Thyroid gland (tissue), 4 donors: Measurements from ENCODE around the gene ERFE. TPM values are rescaled to one million over a fixed set of nuclear protein-coding genes. Genes with fewer than 3 reads are reported as not detected.
A peak's percentile ranks its signal among the peaks of the same experiment; 100 is the strongest.

Source experiments
- DNase-seq, 2 donors: peaks; one replicate each; pipeline ENCODE4 v3.0.0-alpha.2; 2019
- H3K27ac ChIP-seq, 3 donors: fragments of 200-600 bp; sonication (generic); 1 replicate in 2 of 3; 2 replicates in 1 of 3; pipeline ENCODE4 v1.5.1; 2016 to 2019; ENCODE audit warnings: mild to moderate bottlenecking in 1 of 3, moderate library complexity in 1 of 3
- H3K27me3 ChIP-seq: fragments of 200-600 bp; sonication (generic); one replicate; pipeline ENCODE4 v1.5.1; 2019
- H3K36me3 ChIP-seq, 2 donors: fragments of 200-600 bp; sonication (generic); one replicate each; pipeline ENCODE4 v1.5.1; 2016 to 2019
- H3K4me1 ChIP-seq, 2 donors: fragments of 200-600 bp; sonication (generic); one replicate each; pipeline ENCODE4 v1.5.1; 2017 to 2019
- H3K4me3 ChIP-seq, 3 donors: fragments of 200-600 bp; sonication (generic); replicated peaks in 1 of 3; 1 replicate in 2 of 3; 2 replicates in 1 of 3; pipeline ENCODE4 v1.5.1; 2016; ENCODE audit warnings: mild to moderate bottlenecking in 1 of 3
- H3K9me3 ChIP-seq: fragments of 200-600 bp; sonication (generic); one replicate; pipeline ENCODE4 v1.5.1; 2017
- POLR2A ChIP-seq, 2 donors: fragments of 450-650 bp; IDR thresholded peaks; one replicate each; pipeline ENCODE4 v1.6.1; 2017; ENCODE audit warnings: antibody characterized with exemption in 2 of 2, mild to moderate bottlenecking in 2 of 2, moderate library complexity in 1 of 2
- WGBS, 2 donors: methylation state at CpG; one replicate each; pipeline ENCODE4 v1.1.5; 2017; 5-methylcytosine and 5-hydroxymethylcytosine counted together
- intact Hi-C: fragments of 100-400 bp; cut with DNase I; formaldehyde crosslinking; loops from one replicate; pipeline ENCODE4 v1.15.1; 2023
- total RNA-seq, 4 donors: library from RNA; depleted of rRNA; stranded (reverse); fragments of >200 nt; gene quantifications; one replicate each; pipeline ENCODE4 v1.2.3, GENCODE V29; 2016
- TF ChIP-seq, protein P1 (sequence below), 6 experiments: fragments of 200-600 bp in 3 of 6; fragments of 450-650 bp in 3 of 6; sonication (generic) in 3 of 6; IDR thresholded peaks; one replicate each; pipeline ENCODE4 v1.5.1; 2016 to 2019; ENCODE audit warnings: antibody characterized with exemption in 6 of 6, mild to moderate bottlenecking in 2 of 6, inconsistent platforms in 1 of 6, moderate library complexity in 1 of 6

Gene ERFE
- total RNA-seq, 4 donors from 2014 or later: 2.8 to 15.3 (median 5.8) TPM

DNA sequence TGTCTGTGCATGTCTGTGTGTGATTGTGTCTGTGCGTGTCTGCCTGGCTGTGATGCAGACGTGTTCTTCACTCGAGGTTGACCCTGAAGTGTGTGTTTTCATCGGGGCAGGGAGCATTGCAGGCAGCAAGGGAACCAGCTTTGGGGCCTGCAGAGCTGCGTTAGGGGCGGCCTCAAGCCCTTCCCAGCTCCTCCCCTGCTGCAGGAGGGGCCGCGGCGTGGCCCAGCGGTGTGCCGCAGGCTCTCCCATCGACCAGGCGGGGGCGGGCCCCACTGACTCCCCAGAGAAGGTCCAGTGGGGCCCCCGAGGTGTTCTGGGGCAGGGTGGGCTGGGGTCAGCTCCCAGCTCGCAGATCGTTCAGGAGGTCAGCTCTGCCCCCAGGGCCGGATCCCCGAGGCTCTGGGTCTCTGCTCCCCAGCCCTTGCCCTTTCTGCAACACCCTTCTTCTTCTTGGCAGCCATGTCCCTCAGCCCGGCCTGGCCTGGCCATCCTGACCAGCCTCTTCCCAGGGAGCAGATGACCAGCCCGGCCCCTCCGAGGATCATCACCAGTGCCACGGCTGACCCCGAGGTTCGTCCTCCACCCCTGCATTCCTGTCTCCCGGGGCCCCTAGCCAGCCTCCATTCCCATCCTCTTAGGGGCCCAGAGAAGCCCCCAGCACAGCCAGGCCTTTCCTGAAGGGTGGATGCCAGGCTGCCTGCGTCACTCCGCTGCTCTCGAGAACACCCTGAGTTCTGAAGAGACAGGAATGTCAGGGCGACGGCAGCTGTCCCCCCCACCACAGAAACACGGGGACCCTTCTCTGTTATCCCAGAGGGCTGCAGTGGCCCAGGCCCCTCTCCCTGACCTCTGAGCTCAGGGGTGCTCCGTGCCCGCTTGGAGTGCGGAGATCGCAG is 31.4 kb upstream of the ERFE start:
- H3K9me3 ChIP-seq: no peaks in the 10 kb centered on the region
- H3K27me3 ChIP-seq: no peaks in the 10 kb centered on the region
- intact Hi-C loops: no loop called here
- DNase-seq: peak; percentile 54 to 66
- H3K27ac ChIP-seq: no peak overlapping the region
- peaks cover 0 to 5% of the 10 kb centered on the region in 2 donors for H3K4me1 ChIP-seq
- H3K36me3 ChIP-seq: no peaks in the 10 kb centered on the region
- WGBS, 2 donors: 54 to 61% methylated on average over 23 to 27 of the region's 36 CpGs
- H3K4me3 ChIP-seq: no peak overlapping the region
- TF ChIP-seq POLR2A (IDR thresholded peaks at IDR 0.05): no peak
- TF ChIP-seq, protein P1, sequence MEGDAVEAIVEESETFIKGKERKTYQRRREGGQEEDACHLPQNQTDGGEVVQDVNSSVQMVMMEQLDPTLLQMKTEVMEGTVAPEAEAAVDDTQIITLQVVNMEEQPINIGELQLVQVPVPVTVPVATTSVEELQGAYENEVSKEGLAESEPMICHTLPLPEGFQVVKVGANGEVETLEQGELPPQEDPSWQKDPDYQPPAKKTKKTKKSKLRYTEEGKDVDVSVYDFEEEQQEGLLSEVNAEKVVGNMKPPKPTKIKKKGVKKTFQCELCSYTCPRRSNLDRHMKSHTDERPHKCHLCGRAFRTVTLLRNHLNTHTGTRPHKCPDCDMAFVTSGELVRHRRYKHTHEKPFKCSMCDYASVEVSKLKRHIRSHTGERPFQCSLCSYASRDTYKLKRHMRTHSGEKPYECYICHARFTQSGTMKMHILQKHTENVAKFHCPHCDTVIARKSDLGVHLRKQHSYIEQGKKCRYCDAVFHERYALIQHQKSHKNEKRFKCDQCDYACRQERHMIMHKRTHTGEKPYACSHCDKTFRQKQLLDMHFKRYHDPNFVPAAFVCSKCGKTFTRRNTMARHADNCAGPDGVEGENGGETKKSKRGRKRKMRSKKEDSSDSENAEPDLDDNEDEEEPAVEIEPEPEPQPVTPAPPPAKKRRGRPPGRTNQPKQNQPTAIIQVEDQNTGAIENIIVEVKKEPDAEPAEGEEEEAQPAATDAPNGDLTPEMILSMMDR (IDR thresholded peaks at IDR 0.05): peak in 1 of 6 experiments; percentile 27

DNA sequence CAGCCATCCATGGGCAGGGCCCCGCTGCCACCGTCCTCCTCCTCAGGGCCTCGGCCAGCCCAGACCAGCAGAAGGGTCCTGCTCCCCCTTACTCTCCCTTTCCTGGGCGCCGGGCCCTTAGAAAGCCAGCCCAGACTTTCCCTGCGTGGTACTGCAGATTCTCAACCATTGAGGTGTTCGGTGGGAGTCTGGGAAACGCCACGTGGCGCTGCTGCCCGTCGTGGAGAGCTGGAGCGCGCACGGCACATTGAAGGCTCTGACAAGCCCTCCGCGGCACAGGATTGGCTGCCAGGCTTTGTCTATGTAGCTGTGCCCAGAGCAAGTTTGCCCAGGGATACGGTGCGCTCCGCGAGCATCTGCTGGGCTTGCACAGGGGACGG is 30.7 kb upstream of the ERFE start:
- Histone ChIP-seq H3K27me3 (no peaks in the 10 kb centered on the region), H3K4me1 (peaks cover 0 to 5% of the 10 kb centered on the region in 2 donors), H3K36me3 (no peaks in the 10 kb centered on the region), H3K9me3 (no peaks in the 10 kb centered on the region), H3K27ac (no peak overlapping the region), H3K4me3 (no peak overlapping the region)
- WGBS, 2 donors: 92 to 94% methylated on average over 21 to 22 of the region's 22 CpGs
- intact Hi-C loops: no loop called here
- DNase-seq: no peak
- TF ChIP-seq, protein P1 (IDR thresholded peaks at IDR 0.05): no peak
- no peak for TF ChIP-seq POLR2A (IDR thresholded peaks at IDR 0.05)

DNA sequence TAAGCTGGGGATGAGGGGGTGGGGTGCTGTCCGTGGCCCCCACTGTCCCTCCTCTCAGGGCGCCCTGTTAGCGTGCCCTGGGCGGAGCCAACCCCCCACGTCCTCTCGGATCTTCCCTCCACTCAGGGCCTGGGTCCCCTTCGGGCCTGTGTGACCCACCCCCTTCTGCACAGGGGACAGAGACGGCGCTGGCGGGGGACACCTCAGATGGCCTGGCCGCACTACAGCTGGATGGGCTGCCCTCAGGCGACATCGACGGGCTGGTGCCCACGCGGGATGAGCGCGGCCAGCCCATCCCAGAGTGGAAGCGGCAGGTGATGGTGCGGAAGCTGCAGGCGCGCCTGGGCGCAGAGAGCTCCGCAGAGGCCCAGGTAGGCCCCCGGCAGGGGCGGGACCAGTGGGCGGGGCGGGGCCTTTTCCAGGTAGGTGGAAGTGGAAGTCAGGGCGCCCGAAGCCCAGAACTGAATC is 30.2 kb upstream of the ERFE start:
- WGBS, 2 donors: 78 to 84% methylated on average over 27 of the region's 30 CpGs
- H3K27me3 ChIP-seq: no peaks in the 10 kb centered on the region
- peaks cover 0 to 5% of the 10 kb centered on the region in 2 donors for H3K4me1 ChIP-seq
- intact Hi-C loops: no loop called here
- no peaks in the 10 kb centered on the region for H3K9me3 ChIP-seq
- no peak for TF ChIP-seq POLR2A (IDR thresholded peaks at IDR 0.05)
- TF ChIP-seq, protein P1 (IDR thresholded peaks at IDR 0.05): no peak
- H3K4me3 ChIP-seq: no peak overlapping the region
- H3K27ac ChIP-seq: no peak overlapping the region
- H3K36me3 ChIP-seq: no peaks in the 10 kb centered on the region
- DNase-seq: no peak

DNA sequence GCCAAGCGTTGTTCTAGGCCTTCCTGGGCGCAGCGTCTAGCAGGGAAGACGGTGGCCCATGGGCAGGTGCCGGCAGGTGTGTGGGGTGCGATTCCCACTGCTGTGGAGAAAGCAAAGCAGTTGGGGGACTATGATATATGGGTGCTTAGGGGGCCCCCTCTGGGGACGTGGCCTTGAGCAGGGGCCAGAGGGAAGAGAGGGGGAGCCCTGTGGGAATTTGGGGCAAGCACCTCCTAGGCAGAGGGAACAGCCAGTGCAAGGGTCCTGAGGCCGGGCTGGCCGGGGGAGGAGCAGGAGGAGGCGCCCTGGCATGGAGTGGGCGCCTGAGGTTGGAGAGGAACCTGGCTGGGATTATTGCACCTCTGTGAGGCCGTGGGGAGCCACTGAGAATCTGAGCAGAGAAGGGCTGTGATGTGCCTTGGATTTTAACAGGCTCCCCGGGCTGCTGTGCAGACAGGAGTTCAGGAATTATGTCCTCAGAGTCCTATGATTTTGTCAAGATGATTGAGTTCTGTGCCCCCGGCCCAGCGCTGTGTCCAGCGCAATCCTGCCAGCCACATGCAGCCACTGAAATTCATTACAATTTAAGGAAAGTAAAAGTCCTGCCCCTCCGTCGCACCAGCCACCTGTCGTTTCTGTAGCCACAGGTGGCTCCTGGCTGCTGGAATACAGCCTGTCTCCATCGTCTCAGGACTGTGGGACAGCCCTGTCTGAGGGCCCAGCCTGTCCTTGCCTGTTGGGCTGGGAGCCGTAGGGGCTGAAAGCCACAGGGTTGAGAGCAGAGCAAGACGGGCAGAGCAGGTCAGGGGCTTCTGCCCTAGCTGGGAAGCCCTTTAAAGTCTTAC is 29.4 kb upstream of the ERFE start:
- no peak for TF ChIP-seq POLR2A (IDR thresholded peaks at IDR 0.05)
- TF ChIP-seq, protein P1 (IDR thresholded peaks at IDR 0.05): no peak

More for the DNA sequence above, 29.4 kb upstream of the ERFE start:
- DNase-seq: no peak
- intact Hi-C loops: no loop called here
- Histone ChIP-seq H3K9me3 (no peaks in the 10 kb centered on the region), H3K4me3 (no peak overlapping the region), H3K4me1 (peaks cover 0 to 5% of the 10 kb centered on the region in 2 donors), H3K36me3 (no peaks in the 10 kb centered on the region), H3K27me3 (no peaks in the 10 kb centered on the region), H3K27ac (no peak overlapping the region)
- WGBS, 2 donors: 87 to 93% methylated on average over 13 to 22 of the region's 22 CpGs
